NAMALWA (cell line): ENCODE results near the gene ATP6V0A1.
"Not testable (repeated sequence)": the region's sequence is repeated elsewhere in the genome, so short reads cannot be mapped to it uniquely, and the experiment has no call there.

Experiments
- DNase-seq: peaks from one replicate; pipeline ENCODE4 v3.0.0-alpha.2; 2015; ENCODE audit warnings: low spot score

ATP6V0A1 gene

DNA sequence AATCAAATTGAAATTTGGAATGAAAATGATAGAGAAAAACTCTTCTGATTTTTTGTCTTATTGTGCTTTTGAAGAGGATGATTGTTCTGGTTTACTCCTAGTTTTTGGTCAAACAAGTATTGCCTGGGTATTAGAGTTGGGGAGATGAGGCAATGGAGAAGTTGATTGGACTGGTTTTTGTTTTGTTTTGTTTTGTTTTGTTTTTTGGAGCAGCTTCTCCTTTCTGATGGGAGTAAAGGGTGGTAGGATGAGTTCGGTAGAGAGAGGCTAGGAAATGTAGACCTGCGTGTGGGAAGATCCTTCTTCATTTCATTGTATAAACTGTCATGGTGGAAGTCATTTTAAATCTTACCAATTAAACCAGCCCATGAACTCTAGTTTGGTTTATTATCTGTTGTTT, 17.7 kb downstream of the ATP6V0A1 start:
- DNase-seq = no peak

DNA sequence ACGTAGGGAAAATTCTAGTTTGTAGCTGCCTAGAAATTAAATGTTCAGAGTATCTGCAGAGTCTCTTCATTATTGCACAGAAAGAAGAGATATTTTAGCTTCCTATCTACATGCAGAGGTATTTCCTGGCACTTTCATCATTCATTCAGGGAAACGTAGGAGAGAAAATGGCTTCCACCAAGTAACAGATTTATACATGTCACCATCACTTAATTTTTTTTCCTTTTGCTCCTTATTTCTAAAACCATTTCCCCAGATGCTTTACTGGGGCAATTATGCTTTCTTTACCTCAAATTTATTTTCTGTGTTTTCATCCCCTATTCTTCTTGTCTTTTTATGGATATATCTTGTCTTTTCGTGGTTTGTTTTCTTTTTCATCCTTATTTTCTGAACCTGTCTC, 18.5 kb downstream of the ATP6V0A1 start:
- DNase-seq = no peak

DNA sequence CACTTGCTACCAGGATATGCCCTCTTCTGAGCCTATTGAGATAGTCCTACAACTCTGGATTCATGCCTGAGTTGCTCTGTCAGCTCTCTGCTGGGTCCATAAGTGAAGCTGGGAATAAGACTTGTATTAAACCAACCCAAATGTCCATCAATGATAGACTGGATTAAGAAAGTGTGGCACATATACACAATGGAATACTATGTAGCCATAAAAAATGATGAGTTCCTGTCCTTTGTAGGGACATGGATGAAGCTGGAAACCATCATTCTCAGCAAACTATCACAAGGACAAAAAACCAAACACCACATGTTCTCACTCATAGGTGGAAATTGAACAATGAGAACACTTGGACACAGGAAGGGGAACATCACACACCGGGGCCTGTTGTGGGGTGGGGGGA, 19.1 kb downstream of the ATP6V0A1 start:
- not testable (repeated sequence) for DNase-seq

DNA sequence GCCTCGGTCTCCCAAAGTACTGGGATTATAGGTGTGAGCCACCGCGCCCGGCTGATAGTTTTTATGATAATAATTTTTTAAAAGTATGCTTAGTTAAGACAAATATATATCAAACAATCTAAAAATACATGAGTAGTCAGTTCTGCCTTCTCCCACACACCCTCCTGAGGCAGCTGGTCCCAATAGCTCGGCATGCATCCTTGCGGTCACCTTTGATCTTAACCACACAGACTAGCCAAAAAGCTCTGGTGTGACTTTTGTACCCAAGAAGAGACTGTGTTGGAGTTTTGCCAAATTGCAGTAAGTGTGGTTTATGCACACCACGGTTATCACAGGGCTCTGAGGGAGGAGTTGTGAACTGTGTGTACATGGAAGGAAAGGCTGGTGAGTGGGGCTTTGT, 25.6 kb downstream of the ATP6V0A1 start:
- peak; percentile 90 for DNase-seq

DNA sequence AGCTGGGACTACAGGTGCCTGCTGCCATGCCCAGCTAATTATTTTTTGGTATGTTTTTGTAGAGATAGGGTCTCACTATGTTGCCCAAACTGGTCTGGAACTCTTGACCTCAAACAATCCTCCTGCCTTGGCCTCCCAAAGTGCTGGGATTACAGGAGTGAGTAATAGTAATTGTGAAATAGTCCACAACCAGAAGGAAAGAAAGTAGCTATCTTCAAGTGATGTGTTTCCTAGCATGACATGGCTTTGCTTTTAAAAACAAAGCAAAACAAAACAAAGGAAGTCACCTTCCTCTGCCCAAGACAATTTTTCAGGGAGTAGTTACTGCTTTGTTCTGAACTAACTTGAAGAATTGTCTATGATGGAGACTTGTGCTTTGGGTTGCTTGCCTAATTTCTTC, 27.0 kb downstream of the ATP6V0A1 start:
- no peak for DNase-seq

DNA sequence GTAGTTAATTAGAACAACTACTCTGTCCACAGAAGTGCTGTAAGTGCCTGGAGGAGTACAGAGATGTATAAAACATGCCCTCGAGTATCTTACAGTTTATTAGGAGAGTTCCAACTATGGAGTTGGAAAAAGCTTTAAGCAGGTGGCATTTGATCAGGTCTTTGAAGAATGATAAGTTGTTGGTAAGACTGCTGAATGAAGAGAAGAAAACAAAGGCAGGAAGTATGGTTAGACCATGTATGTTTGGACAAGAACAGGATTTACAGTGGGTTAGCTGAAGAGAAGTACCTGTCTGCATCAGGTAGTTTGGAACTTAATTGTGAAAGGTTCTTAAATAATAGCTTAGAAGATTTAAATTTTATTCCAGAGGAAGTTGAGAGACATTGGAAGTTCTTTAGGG, 29.4 kb downstream of the ATP6V0A1 start:
- no peak for DNase-seq

DNA sequence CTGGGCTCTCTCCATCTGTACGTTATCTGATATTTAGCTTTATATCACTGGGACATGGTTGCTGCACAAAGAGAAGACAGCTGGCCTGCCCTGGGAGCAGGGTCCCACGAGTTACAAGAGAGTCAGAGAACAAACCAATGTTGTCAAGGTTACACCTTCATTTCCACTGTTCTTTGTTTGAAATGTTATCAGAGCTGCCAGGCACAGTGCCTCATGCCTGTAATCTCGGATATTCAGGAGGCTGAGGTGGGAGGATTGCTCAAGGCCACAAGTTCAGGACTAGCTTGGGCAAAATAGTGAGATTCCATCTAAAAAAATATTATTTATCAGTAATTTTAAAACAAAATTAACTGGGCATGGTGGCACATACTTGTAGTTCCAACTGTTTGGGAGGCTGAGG, 34.6 kb downstream of the ATP6V0A1 start:
- DNase-seq = no peak

DNA sequence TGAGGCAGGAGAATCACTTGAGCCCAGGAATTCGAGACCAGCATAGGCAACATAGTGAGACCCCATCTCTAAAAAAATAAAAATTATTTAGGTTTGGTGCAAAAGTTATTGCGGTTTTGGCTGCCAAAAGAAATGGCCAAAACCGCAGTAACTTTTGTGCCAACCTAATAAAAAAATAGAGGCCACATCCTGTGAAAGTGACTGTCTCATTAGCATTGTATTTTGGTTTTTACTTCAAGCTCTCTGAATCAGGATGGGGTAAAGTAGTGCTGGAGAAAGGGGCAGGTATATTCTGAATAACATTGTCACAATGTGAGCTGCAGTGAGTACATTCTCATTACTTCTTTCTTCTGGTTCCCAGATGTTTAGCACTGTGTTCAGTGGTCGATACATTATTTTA, 36.0 kb downstream of the ATP6V0A1 start:
- DNase-seq = no peak

DNA sequence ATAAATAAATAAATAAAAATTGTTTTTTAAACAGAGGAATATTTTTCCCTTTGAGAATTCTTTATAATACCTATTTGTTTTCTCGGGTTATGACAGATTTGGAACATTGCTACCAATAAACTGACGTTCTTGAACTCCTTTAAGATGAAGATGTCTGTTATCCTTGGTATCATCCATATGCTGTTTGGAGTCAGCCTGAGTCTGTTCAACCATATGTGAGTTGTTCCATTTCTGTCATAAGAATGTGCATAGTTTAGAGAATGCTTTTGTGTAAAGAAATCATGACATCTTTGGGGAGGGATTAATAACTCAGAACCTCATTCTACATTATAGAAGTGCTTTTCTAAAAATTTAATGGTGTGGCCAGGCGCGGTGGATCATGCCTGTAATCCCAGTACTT, 40.1 kb downstream of the ATP6V0A1 start:
- no peak for DNase-seq

DNA sequence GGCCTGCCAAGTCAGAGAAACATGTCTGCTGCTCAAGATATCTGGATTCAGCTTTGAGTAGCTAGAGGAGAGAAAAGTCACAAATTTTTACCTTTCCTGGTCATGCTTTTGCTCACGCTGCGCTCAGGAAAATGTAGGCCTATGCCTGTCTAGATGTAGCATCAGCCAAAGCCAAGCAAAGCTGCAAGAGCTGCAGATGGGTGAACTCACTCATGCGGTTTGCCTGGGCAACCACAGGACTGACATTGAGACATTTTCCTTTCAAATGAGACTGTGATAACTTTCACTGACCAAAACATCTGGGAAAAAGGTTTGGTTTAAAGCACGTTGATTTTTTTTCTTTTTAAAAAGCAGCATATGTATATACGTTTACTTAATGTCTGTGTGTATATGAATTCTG, 43.4 kb downstream of the ATP6V0A1 start:
- no peak for DNase-seq

DNA sequence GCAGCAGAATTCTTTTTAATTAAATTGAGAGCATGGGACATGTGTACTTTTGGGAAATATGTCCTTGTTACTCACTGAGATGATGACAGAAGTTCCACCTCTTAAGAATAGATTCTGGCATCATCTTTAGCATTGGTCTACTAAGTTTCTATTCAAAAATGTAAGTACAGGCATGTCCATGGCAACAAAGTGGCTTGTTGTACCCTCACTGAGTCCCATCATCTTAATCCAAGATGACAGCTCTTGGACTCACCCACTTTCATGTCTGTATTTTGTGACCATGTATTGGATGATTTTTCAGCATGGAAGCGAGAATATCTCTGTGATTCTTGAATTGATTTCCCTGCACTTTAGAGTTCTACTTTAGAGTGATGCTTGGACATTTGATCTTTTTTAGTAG, 44.2 kb downstream of the ATP6V0A1 start:
- DNase-seq = no peak

DNA sequence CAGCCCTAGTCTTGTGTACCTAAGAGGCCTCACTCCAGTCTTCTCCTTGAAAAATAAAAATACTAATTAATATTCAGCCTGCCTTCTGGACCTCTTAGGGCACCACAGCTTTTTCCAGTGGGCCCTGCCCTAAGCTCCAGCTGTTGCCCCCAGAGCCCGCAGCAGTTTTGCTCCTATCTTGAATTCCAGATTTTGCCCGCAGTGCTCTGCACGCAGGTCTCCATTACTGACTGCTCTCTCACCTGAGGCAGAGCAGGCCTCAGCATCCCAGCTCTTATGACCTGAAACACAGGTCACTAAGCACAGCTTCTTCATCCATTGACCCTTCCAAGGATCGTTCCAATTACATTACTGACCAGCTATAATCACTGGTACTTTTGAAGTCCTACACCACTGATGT, 49.0 kb downstream of the ATP6V0A1 start:
- no peak for DNase-seq

DNA sequence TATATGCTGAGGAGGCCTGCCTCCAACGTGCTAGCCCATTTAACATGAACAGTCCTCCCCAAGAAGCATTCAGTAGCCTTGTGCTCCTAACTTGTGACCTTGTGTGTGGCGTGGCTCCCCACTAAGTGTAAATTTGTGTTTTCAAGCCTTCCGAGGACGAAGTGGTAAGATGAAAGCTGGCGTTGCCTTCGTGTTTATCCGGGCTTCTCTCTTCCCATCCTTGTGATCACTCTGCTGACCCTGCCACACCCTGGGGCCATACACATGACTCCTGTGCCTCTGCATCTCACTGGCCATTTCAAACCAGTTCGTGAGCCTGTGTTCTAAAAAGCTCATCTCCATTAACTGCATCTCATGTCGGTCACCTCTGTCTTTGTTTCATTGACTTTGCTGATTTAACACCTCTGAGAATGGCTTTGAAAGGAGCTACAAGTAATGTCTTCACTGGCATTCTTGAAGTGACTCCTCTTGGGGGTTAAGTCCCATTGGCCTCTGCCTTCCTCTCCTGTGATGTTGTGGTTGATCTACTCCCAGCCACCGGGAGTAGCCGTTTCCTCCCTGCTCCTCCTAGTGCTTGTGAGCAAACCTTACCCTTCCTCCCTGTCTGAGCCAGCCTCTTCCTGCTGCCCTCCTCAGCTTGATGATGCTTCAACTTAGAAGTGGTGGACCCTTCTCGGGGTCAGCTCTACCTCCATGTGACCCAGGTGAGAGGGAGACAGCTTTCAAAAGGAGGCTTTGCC, 49.9 kb downstream of the ATP6V0A1 start:
- DNase-seq = no peak

DNA sequence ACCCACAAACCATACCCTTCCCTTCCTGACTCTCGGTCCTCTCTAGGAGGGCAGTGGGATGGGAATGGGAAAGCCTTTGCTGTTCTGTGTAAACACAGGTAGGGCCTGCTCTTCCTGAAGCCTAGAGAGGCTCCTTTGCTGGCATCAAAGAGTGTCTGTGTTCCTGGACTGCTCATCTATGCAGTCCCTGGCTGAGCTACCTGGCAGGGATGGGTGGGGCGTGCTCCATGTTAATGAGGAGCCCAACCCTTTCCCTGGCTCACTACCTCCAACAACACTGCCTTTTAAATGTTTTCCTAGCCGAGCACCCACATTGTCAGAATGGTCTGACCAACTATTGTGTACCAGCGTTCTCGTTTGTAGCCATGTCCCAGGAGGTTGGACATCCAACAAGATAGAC, 50.7 kb downstream of the ATP6V0A1 start:
- no peak for DNase-seq

DNA sequence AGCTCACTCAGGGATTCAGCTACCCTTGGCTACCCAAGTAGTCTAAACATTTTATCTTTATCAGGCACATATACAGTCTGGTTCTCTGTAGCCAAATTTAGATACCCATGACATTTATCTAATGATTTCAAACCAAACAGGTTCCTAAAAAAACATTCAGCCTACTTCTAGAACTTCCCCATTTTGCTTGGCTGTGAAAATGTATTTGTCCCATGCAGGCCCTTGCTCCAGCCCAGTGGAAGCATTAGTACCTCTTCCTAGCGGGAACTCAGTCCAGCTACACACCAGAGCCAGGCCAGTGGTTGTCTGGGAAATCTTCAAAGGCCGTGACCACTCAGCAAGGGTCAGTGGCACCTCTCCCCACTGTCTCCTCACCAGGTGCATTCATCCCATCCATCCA, 51.2 kb downstream of the ATP6V0A1 start:
- no peak for DNase-seq

DNA sequence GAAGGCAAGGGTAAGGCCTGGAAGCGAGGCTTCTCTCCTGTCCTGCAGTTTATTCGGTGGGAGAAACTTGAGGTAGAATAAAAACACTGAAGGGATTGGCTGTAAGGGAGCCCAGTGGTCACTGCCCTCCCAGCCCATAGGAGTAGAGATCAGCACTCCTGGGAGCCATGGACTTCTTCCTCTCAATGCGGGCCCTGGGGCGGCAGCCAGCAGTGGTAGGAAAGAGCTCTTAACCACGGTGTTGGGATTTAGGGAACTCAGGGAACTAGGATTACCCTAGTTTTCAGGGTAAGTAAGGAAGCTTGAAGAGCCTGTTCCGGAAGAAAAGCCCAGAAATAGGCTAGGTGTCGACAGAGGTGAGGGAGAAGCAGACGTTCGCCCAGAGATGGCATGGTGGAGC, 53.6 kb downstream of the ATP6V0A1 start:
- no peak for DNase-seq

DNA sequence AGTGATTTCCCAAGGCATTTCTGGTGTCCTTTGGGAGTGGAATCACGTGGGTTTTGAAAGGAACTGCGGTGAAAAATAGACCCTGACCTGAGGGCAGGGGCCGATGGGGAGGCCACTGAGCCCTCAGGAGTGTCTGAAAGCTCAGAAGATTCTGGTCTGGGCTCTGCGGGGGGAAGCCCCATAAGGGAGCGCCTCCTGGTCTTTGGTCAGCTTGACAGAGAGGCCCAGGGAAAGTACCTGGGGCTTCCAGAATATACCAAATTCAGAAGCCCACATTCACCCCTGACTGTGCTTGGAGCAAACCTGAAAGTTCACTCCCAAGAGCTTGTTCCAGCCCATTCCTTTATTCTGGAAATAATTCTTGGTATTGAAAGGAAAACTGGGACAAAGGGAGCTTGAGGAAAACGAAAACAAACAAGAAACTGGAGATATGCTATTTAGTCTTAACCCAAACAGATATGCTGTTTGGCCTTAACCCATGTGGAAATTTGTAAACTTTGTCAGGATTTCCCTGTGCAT, 54.1 kb downstream of the ATP6V0A1 start:
- no peak for DNase-seq

DNA sequence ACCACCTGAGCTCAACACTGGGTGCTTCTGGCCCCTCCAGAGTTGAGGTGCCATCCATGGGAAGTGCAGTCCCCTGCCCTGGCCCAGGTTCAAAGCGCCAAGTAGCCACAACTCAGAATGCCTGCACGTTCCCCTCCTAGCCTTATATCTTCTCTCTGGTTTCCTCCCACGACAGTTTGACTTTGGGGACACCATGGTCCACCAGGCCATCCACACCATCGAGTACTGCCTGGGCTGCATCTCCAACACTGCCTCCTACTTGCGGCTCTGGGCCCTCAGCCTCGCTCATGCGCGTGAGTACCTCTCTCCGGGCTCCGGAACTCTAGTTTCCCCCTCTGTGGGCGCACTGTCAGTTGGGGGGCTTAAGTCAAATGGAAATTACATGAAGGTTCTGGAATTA, 55.0 kb downstream of the ATP6V0A1 start:
- DNase-seq = no peak

DNA sequence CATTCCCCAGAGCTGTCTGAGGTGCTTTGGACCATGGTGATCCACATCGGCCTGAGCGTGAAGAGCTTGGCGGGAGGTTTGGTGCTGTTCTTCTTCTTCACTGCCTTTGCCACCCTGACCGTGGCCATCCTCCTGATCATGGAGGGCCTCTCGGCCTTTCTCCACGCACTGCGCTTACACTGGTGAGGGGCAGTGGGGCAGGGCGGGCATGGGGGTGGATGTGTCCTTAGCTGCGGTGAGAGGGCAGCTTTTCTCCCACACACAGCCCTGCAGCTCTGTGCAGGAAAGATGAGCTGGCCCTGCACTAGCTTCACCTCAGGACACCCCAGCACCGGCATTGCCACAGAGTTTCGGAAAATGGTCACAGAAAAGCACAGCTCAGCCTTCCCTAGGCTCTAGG, 55.6 kb downstream of the ATP6V0A1 start:
- no peak for DNase-seq

DNA sequence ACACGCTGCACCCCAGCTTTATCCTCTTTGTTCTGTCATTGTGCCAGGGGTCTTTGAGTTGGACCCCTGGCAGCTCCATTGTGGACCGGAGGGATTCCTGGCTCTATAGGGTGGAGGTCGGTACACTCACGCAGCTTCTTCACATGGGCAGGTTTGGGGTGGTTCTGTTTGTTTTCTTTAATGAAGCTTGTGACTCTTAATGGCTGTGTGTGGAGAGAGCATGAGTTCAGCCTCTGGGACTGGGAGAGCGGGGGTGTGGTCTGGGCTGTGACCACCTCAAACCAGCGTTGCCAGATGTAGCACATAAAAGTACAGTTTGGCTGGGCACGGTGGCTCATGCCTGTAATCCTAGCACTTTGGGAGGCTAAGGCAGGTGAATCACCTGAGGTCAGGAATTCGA, 56.2 kb downstream of the ATP6V0A1 start:
- DNase-seq = no peak

DNA sequence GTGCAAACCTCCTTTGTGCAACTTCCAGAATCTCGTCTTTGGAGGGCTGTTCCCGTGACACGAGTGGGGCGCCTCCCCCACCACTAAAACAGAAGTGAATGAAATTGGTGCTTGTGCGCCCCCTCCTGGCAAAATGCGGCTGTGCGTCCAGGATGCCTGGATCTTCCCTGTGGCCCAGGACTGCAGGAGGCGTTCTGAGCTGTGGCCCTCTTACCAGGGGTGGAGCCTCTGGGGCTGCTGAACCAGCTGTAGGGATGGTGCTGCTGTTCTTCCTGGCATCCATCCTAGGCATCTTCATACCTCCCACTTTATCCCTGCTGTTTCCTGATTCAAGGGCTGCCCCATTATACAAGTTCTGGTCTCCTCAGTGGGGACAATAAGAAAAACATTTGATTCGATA, 58.8 kb downstream of the ATP6V0A1 start:
- DNase-seq = peak; percentile 82

DNA sequence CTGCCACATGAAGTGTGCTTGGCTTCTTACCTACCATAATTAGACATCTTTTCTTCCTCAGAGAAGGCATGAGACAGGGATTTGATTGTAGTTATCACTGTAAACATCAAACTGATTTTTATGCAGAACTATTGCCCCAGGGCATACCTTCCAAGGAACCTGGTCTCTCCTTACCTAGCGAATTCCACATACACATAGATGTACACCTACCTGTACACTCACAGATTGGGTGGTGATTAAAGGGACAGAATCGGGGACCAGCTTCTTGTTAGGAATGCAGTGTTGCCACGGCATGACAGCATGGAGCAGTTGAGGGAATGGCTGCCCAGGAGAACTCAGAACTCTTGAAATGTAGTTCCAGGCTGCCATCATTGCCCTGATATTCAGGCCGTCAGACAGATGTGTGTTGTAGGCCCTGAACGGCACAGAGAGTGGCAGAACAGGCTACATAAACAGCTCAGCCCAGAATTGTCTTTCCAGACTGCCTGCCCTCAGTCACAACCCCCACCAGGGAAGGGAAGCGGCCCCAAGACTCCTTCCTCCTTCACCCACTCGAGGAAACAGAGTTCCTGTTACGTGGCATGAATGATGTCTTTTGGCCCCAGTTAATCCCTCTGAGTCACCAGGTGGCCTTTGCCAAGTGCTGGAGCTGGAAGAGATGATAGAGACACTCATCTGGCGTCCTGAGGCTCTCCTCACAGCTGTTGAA, 59.5 kb downstream of the ATP6V0A1 start:
- DNase-seq = no peak

DNA sequence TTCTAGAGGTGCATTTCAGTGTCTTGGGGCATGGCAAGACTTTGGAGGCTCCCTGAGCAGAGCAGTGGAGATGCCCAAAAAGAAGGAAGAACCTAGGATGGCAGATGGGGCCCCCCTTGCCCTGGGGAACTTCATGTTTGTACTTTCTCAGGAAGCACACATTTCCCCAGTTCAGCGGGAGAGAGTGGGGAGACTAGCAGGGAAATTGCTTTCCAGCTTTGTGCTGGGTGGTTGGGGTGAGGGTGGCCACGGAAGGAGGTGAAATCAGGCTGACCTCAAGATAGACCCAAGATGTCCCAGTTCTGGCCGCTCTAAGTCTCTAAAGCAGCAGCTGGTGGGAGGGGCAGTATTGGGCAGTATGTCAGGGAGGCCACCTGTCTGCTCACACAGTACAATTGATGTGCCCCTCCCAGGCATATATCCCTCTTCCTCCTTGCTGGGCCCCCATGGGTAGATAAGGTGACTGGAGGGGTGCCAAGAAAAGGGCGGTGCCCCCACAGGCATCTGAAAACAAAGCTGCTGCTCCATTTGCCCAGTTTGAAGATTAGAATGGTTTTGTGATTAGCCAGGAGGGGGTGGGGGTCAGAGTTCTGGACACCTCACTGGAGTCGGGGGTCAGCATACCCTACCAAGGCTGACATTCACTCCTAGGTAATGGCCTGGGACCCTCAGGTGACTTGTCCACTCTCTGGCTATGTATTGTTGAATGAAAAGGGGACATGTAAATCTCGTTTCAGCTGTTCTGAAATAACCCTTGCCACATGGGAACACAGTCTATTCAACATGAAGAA, 60.3 kb downstream of the ATP6V0A1 start:
- DNase-seq = no peak
